ENCODE results near the gene SEC24C. TPM values are rescaled to one million over a fixed set of nuclear protein-coding genes. Genes with fewer than 3 reads are reported as not detected.
A peak's percentile ranks its signal among the peaks of the same experiment; 100 is the strongest.

Gene SEC24C
- total and polyA plus RNA-seq, 2 of the 13 experiments (the other 11 are each of a cell fraction or from before 2014, with no cell fraction given): 63.1 to 66.4 TPM

DNA sequence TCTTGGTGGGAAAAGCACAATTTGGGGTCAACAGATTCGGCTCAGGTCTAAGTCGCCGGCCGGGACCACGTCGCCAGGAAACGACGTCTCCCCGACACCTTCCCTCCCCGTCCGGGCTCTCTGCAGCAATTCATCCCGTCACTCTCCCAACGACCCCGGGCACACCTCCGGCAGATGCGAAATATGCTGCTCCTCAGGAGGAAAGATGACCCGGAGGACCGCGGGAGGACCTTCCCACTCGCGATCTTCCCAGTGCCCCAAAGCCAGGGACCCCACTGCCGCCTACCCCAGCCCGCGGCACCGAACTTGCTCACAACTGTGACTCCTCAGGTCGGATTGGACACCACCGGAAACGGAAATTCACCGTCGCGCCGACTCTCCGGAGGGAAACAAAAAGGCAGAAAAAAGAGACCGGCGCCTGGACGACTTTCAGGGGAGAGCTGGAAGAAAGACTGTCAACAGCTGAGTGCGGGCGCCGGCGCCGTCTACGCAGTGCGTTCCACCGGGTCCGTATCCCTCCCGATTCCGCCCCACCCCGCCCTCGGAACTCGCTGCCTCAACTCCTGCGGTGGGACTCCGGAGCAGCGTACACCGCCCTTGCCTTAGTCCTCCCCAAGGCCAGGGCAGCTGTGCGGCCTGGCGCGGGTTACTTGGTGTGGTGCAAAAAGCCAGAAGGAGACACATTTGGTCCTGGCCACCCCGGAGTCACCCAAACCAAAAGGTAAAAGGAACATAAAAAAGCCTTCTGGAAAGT is 13.8 kb upstream of the SEC24C start (continued):
- peak; percentile 94 for TF ChIP-seq TFAP4 (IDR thresholded peaks at IDR 0.05; ENCODE audit: borderline replicate concordance, low read depth)
- TF ChIP-seq MXI1 (IDR thresholded peaks at IDR 0.05; ENCODE audit: borderline replicate concordance, low read depth, low read length): peak; percentile 60; the same call in 1 of the 3 replicates
- TF ChIP-seq, protein P1, sequence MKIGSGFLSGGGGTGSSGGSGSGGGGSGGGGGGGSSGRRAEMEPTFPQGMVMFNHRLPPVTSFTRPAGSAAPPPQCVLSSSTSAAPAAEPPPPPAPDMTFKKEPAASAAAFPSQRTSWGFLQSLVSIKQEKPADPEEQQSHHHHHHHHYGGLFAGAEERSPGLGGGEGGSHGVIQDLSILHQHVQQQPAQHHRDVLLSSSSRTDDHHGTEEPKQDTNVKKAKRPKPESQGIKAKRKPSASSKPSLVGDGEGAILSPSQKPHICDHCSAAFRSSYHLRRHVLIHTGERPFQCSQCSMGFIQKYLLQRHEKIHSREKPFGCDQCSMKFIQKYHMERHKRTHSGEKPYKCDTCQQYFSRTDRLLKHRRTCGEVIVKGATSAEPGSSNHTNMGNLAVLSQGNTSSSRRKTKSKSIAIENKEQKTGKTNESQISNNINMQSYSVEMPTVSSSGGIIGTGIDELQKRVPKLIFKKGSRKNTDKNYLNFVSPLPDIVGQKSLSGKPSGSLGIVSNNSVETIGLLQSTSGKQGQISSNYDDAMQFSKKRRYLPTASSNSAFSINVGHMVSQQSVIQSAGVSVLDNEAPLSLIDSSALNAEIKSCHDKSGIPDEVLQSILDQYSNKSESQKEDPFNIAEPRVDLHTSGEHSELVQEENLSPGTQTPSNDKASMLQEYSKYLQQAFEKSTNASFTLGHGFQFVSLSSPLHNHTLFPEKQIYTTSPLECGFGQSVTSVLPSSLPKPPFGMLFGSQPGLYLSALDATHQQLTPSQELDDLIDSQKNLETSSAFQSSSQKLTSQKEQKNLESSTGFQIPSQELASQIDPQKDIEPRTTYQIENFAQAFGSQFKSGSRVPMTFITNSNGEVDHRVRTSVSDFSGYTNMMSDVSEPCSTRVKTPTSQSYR (CRISPR knock-in tag; IDR thresholded peaks at IDR 0.05; ENCODE audit: borderline replicate concordance): peak; percentile 38; the same call in 1 of the 2 replicates
- peak; percentile 82 for TF ChIP-seq ZNF18 (CRISPR knock-in tag; IDR thresholded peaks at IDR 0.05; ENCODE audit: insufficient replicate concordance)
- TF ChIP-seq ZNF362 (CRISPR knock-in tag; IDR thresholded peaks at IDR 0.05; ENCODE audit: borderline replicate concordance): peak; percentile 67; the same call in 1 of the 2 replicates
- peak; percentile 77; the same call in 1 of the 2 replicates for TF ChIP-seq SMAD1 (CRISPR knock-in tag; IDR thresholded peaks at IDR 0.05; ENCODE audit: borderline replicate concordance, low read depth)
- no peak for TF ChIP-seq RARG (CRISPR knock-in tag; IDR thresholded peaks at IDR 0.05; ENCODE audit: low read depth)
- peak; percentile 66; the same call in 1 of the 2 replicates for TF ChIP-seq ZNF747 (CRISPR knock-in tag; IDR thresholded peaks at IDR 0.05; ENCODE audit: borderline replicate concordance)
- no peak for TF ChIP-seq GPN1 (CRISPR knock-in tag; IDR thresholded peaks at IDR 0.05; ENCODE audit: borderline replicate concordance)
- TF ChIP-seq RAD51 (IDR thresholded peaks at IDR 0.05; ENCODE audit: borderline replicate concordance): no peak
- peak; percentile 65; the same call in 1 of the 2 replicates for TF ChIP-seq MED13 (CRISPR knock-in tag; IDR thresholded peaks at IDR 0.05)
- TF ChIP-seq RFXAP (CRISPR knock-in tag; IDR thresholded peaks at IDR 0.05; ENCODE audit: borderline replicate concordance): no peak
- TF ChIP-seq HNRNPL (IDR thresholded peaks at IDR 0.05; ENCODE audit: low read depth, low read length): 0 out of 2 replicates have a peak, but pooled peaks have one; percentile 33
- no peak for TF ChIP-seq KDM6A (CRISPR knock-in tag; IDR thresholded peaks at IDR 0.05; ENCODE audit: low read depth)
- TF ChIP-seq ZNF775 (CRISPR knock-in tag; IDR thresholded peaks at IDR 0.05; ENCODE audit: borderline replicate concordance): peak; percentile 86; the same call in 1 of the 2 replicates
- 0 out of 2 replicates have a peak, but pooled peaks have one; percentile 30 for TF ChIP-seq CHD2 (IDR thresholded peaks at IDR 0.05; ENCODE audit: low read depth, low read length)
- TF ChIP-seq MZF1 (CRISPR knock-in tag; IDR thresholded peaks at IDR 0.05; ENCODE audit: borderline replicate concordance): no peak
- TF ChIP-seq HNF4A (CRISPR knock-in tag; IDR thresholded peaks at IDR 0.05): no peak
- TF ChIP-seq EHMT2 (IDR thresholded peaks at IDR 0.05; ENCODE audit: borderline replicate concordance, low read depth, low read length): no peak
- TF ChIP-seq YEATS4 (CRISPR knock-in tag; IDR thresholded peaks at IDR 0.05; ENCODE audit: borderline replicate concordance): peak; percentile 88
- TF ChIP-seq SMARCE1 (IDR thresholded peaks at IDR 0.05; ENCODE audit: borderline replicate concordance): no peak
- peak; percentile 94; the same call in 1 of the 2 replicates for TF ChIP-seq ZNF333 (CRISPR knock-in tag; IDR thresholded peaks at IDR 0.05; ENCODE audit: borderline replicate concordance)
- peak; percentile 93 for TF ChIP-seq YEATS2 (CRISPR knock-in tag; IDR thresholded peaks at IDR 0.05; ENCODE audit: borderline replicate concordance)

Data from HepG2 (cell line).